Measurements from ENCODE around the gene TRIM25. TPM values are rescaled to one million over a fixed set of nuclear protein-coding genes. Genes with fewer than 3 reads are reported as not detected.

The TRIM25 gene
- total RNA-seq, 1 experiment from 2014 or later: 32.5 TPM

GRCh38 chr17:56956992-56957391 is 43.1 kb upstream of the TRIM25 start:
- H3T11ph ChIP-seq (ENCODE audit: low read length): no peak overlapping the region
- no peaks in the 10 kb centered on the region for H3K27me3 Mint-ChIP-seq (ENCODE audit: low read depth)
- no peak overlapping the region for H3K27ac ChIP-seq (ENCODE audit: insufficient read length, low read depth, low read length)
- no peak overlapping the region for H4K5ac ChIP-seq (ENCODE audit: insufficient read length, low read depth, low read length)
- no peak overlapping the region for H3K27ac Mint-ChIP-seq
- no peak overlapping the region for H3K4me3 Mint-ChIP-seq
- H2BK12ac ChIP-seq (ENCODE audit: insufficient read length, low read depth, low read length): no peak overlapping the region
- H2AK5ac ChIP-seq (ENCODE audit: insufficient read length, low read length): no peak overlapping the region
- WGBS (ENCODE audit: extremely low coverage, insufficient read length, low lambda C conversion rate): no CpG with 5 or more reads among the region's 5 CpGs
- no peak overlapping the region for H3K4ac ChIP-seq (ENCODE audit: low read depth, low read length)
- H3K27me3 ChIP-seq (ENCODE audit: insufficient read depth, low read length): no peaks in the 10 kb centered on the region
- H3K4me1 ChIP-seq (ENCODE audit: insufficient read depth, low read length): no peaks in the 10 kb centered on the region
- no peak overlapping the region for H2AFZ ChIP-seq (ENCODE audit: low read length)
- H2BK120ac ChIP-seq (ENCODE audit: low read depth, low read length, poor library complexity, severe bottlenecking): no peak overlapping the region
- no peaks in the 10 kb centered on the region for H3K79me1 ChIP-seq (ENCODE audit: insufficient read depth, low read depth, low read length, poor library complexity, severe bottlenecking)
- no peak overlapping the region for H3K18ac ChIP-seq (ENCODE audit: insufficient read length, low read depth, low read length)
- no peaks in the 10 kb centered on the region for H3K9me3 ChIP-seq (ENCODE audit: control insufficient read depth, low read depth, low read length)
- H4K8ac ChIP-seq (replicated peaks; ENCODE audit: insufficient read length, low read depth, low read length): no peak overlapping the region
- no peak overlapping the region for H3K23ac ChIP-seq (ENCODE audit: insufficient read length, low read depth, low read length)
- no peaks in the 10 kb centered on the region for H3K23me2 ChIP-seq (ENCODE audit: insufficient read length, low read depth, low read length, poor library complexity, severe bottlenecking)
- H3K56ac ChIP-seq (ENCODE audit: insufficient read length, low read depth, low read length): no peak overlapping the region
- H3K14ac ChIP-seq (ENCODE audit: insufficient read depth, low read length): no peak overlapping the region
- H3K36me3 Mint-ChIP-seq (ENCODE audit: insufficient read depth in 1 of 3, low read depth in 3 of 3): peaks cover 4 to 5% (median 5%) of the 10 kb centered on the region in 3 experiments; a peak in 5 of 7 replicates
- H3K9me3 Mint-ChIP-seq: no peaks in the 10 kb centered on the region
- no peak overlapping the region for H2BK5ac ChIP-seq (ENCODE audit: insufficient read length, low read length)
- H4K20me1 ChIP-seq (ENCODE audit: control insufficient read depth, insufficient read depth, insufficient read length): no peaks in the 10 kb centered on the region
- H2BK15ac ChIP-seq (ENCODE audit: low read depth, low read length): no peak overlapping the region
- peaks cover 13 to 14% of the 10 kb centered on the region in 2 experiments for H3K4me1 Mint-ChIP-seq
- H3K9ac ChIP-seq (ENCODE audit: extremely low read depth, insufficient read length, low read length): no peak overlapping the region
- TF ChIP-seq, protein P1, sequence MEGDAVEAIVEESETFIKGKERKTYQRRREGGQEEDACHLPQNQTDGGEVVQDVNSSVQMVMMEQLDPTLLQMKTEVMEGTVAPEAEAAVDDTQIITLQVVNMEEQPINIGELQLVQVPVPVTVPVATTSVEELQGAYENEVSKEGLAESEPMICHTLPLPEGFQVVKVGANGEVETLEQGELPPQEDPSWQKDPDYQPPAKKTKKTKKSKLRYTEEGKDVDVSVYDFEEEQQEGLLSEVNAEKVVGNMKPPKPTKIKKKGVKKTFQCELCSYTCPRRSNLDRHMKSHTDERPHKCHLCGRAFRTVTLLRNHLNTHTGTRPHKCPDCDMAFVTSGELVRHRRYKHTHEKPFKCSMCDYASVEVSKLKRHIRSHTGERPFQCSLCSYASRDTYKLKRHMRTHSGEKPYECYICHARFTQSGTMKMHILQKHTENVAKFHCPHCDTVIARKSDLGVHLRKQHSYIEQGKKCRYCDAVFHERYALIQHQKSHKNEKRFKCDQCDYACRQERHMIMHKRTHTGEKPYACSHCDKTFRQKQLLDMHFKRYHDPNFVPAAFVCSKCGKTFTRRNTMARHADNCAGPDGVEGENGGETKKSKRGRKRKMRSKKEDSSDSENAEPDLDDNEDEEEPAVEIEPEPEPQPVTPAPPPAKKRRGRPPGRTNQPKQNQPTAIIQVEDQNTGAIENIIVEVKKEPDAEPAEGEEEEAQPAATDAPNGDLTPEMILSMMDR (conservative IDR thresholded peaks at IDR 0.05): no peak
- H4K91ac ChIP-seq (ENCODE audit: insufficient read length, low read depth, low read length): no peak overlapping the region
- H2BK20ac ChIP-seq (ENCODE audit: low read depth, low read length, poor library complexity, severe bottlenecking): no peak overlapping the region
- no peak for DNase-seq
- no peaks in the 10 kb centered on the region for H3K79me2 ChIP-seq (ENCODE audit: insufficient read depth, low read length)
- H3K4me2 ChIP-seq (ENCODE audit: insufficient read depth, insufficient read length, low read length): no peak overlapping the region

Data from H9 (cell line).